Sigmoid colon (tissue), 7 donors: ENCODE measurements around the gene SEPTIN11. TPM values are rescaled to one million over a fixed set of nuclear protein-coding genes. Genes with fewer than 3 reads are reported as not detected.
A peak's percentile ranks its signal among the peaks of the same experiment; 100 is the strongest.

Source experiments
- DNase-seq: peaks from one replicate; pipeline ENCODE4 v3.0.0-alpha.2; 2019
- H3K27ac ChIP-seq, 4 donors: fragments of 200-600 bp; sonication (generic); one replicate each; pipeline ENCODE4 v1.5.1; 2016 to 2019; ENCODE audit warnings: mild to moderate bottlenecking in 1 of 4
- H3K27me3 ChIP-seq, 3 donors: fragments of 200-600 bp; sonication (generic); one replicate each; pipeline ENCODE4 v1.5.1; 2019; ENCODE audit warnings: mild to moderate bottlenecking in 1 of 3
- H3K36me3 ChIP-seq, 4 donors: fragments of 200-600 bp; sonication (generic); one replicate each; pipeline ENCODE4 v1.5.1; 2016 to 2019
- H3K4me1 ChIP-seq, 4 donors: fragments of 200-600 bp; sonication (generic); one replicate each; pipeline ENCODE4 v1.5.1; 2017 to 2019
- H3K4me3 ChIP-seq, 4 donors: fragments of 200-600 bp; sonication (generic); one replicate each; pipeline ENCODE4 v1.5.1; 2017 to 2019; ENCODE audit warnings: mild to moderate bottlenecking in 2 of 4, moderate library complexity in 1 of 4
- H3K9me3 ChIP-seq, 4 donors: fragments of 200-600 bp in 3 of 4; sonication (generic) in 3 of 4; one replicate each; pipeline versions ENCODE4 v1.5.1 to v1.6.1; 2013 to 2019
- CTCF ChIP-seq, 4 experiments: fragments of 450-650 bp in 3 of 4; fragments of 200-600 bp in 1 of 4; IDR thresholded peaks; one replicate each; pipeline ENCODE4 v1.5.1; 2016 to 2019; ENCODE audit warnings: antibody characterized with exemption in 4 of 4, mild to moderate bottlenecking in 3 of 4, moderate library complexity in 2 of 4
- EP300 ChIP-seq, 4 donors: sonication (generic); formaldehyde crosslinking; IDR thresholded peaks; one replicate each; pipeline ENCODE4 v1.6.1; 2017; ENCODE audit warnings: antibody characterized with exemption in 4 of 4
- POLR2A ChIP-seq, 2 donors: fragments of 450-650 bp; IDR thresholded peaks; one replicate each; pipeline ENCODE4 v1.6.1; 2016; ENCODE audit warnings: antibody characterized with exemption in 2 of 2, mild to moderate bottlenecking in 2 of 2, moderate library complexity in 2 of 2
- POLR2AphosphoS5 ChIP-seq, 4 donors: sonication (generic); formaldehyde crosslinking; IDR thresholded peaks; one replicate each; pipeline ENCODE4 v1.6.1; 2017; ENCODE audit warnings: antibody characterized with exemption in 4 of 4
- WGBS, 2 donors: extraction: QIAGEN DNeasy Blood & Tissue Kit; methylation state at CpG; one replicate each; pipeline ENCODE4 v1.1.7; 2013; 5-methylcytosine and 5-hydroxymethylcytosine counted together
- intact Hi-C: fragments of 100-400 bp; cut with DNase I; formaldehyde crosslinking; loops from one replicate; pipeline ENCODE4 v1.15.1; 2023
- polyA plus RNA-seq, 3 donors: library from polyadenylated mRNA; stranded (reverse); fragments of 200-250 nt; gene quantifications; one replicate each; pipeline ENCODE4 v1.2.3, GENCODE V29; 2013
- total RNA-seq, 4 donors: library from RNA; depleted of rRNA; stranded (reverse); fragments of >200 nt; gene quantifications; one replicate each; pipeline ENCODE4 v1.1.0, GENCODE V29; 2016
- donor health status: healthy with polysubstance abuse.
- donor health status: Bipolar disorder and iron deficiency.
- donor health status: healthy.

Gene SEPTIN11
- total and polyA plus RNA-seq, 7 donors: 36.4 to 143 (median 46.2) TPM

GRCh38 chr4:76981644-76982043, 32.1 kb downstream of the SEPTIN11 start:
- H3K4me3 ChIP-seq: no peak overlapping the region
- H3K9me3 ChIP-seq: no peaks in the 10 kb centered on the region
- peaks cover 0 to 27% (median 17%) of the 10 kb centered on the region in 4 donors for H3K4me1 ChIP-seq
- no peaks in the 10 kb centered on the region for H3K36me3 ChIP-seq
- 74 to 84% methylated on average over 3 of the region's 3 CpGs for WGBS, 2 donors
- no peak overlapping the region for H3K27ac ChIP-seq
- intact Hi-C loops: no loop called here
- no peak for DNase-seq
- TF ChIP-seq POLR2A (IDR thresholded peaks at IDR 0.05) (no peak), CTCF (IDR thresholded peaks at IDR 0.05) (no peak), EP300 (IDR thresholded peaks at IDR 0.05) (no peak), POLR2AphosphoS5 (IDR thresholded peaks at IDR 0.05) (no peak)
- no peaks in the 10 kb centered on the region for H3K27me3 ChIP-seq

GRCh38 chr4:76982638-76983584, 33.4 kb downstream of the SEPTIN11 start:
- Histone ChIP-seq H3K36me3 (no peaks in the 10 kb centered on the region), H3K4me3 (no peak overlapping the region), H3K4me1 (peaks cover 0 to 27% (median 17%) of the 10 kb centered on the region in 4 donors), H3K27ac (peak overlapping the region in 3 of 4 donors; percentile 64 to 72 (median 70)), H3K27me3 (no peaks in the 10 kb centered on the region), H3K9me3 (no peaks in the 10 kb centered on the region)
- intact Hi-C loops: no loop called here
- TF ChIP-seq CTCF (IDR thresholded peaks at IDR 0.05) (no peak), POLR2A (IDR thresholded peaks at IDR 0.05) (no peak), EP300 (IDR thresholded peaks at IDR 0.05) (no peak), POLR2AphosphoS5 (IDR thresholded peaks at IDR 0.05) (no peak)
- no peak for DNase-seq
- WGBS, 2 donors: 80 to 84% methylated on average over 7 of the region's 7 CpGs

GRCh38 chr4:76984127-76984526, 34.6 kb downstream of the SEPTIN11 start:
- H3K9me3 ChIP-seq: no peaks in the 10 kb centered on the region
- intact Hi-C loops: no loop called here
- H3K4me3 ChIP-seq: no peak overlapping the region
- H3K27ac ChIP-seq: peak overlapping the region; percentile 40 to 72 (median 67)
- H3K4me1 ChIP-seq: peaks cover 0 to 27% (median 17%) of the 10 kb centered on the region in 4 donors
- 36 to 82% methylated on average over 3 of the region's 3 CpGs for WGBS, 2 donors
- TF ChIP-seq POLR2A (IDR thresholded peaks at IDR 0.05) (no peak), EP300 (IDR thresholded peaks at IDR 0.05) (peak in 1 of 4 donors; percentile 35), POLR2AphosphoS5 (IDR thresholded peaks at IDR 0.05) (peak in 3 of 4 donors; percentile 14 to 45 (median 15))
- no peaks in the 10 kb centered on the region for H3K36me3 ChIP-seq
- H3K27me3 ChIP-seq: no peaks in the 10 kb centered on the region
- DNase-seq: peak; percentile 77

- no peak for TF ChIP-seq POLR2A (IDR thresholded peaks at IDR 0.05)
- TF ChIP-seq CTCF (IDR thresholded peaks at IDR 0.05): no peak
- peak; percentile 63 to 82 (median 73) for TF ChIP-seq POLR2AphosphoS5 (IDR thresholded peaks at IDR 0.05)
- TF ChIP-seq EP300 (IDR thresholded peaks at IDR 0.05): peak in 2 of 4 donors; percentile 16 to 29
- no peak overlapping the region for H3K4me3 ChIP-seq
- peak overlapping the region; percentile 40 to 72 (median 67) for H3K27ac ChIP-seq
- H3K27me3 ChIP-seq: no peaks in the 10 kb centered on the region
- H3K4me1 ChIP-seq: peaks cover 0 to 27% (median 17%) of the 10 kb centered on the region in 4 donors
- H3K9me3 ChIP-seq: no peaks in the 10 kb centered on the region
- peak; percentile 92 for DNase-seq
- H3K36me3 ChIP-seq: no peaks in the 10 kb centered on the region
- WGBS, 2 donors: 71 to 79% methylated on average over 7 of the region's 7 CpGs
- intact Hi-C loops: no loop called here
These were observed 35.2 kb downstream of the SEPTIN11 start for GRCh38 chr4:76984788-76985211.

- peak; percentile 80 for DNase-seq
- WGBS, 2 donors: 73 to 84% methylated on average over 5 of the region's 5 CpGs
- H3K9me3 ChIP-seq: no peaks in the 10 kb centered on the region
- H3K36me3 ChIP-seq: no peaks in the 10 kb centered on the region
- intact Hi-C loops: no loop called here
- H3K4me1 ChIP-seq: peaks cover 0 to 27% (median 17%) of the 10 kb centered on the region in 4 donors
- H3K27ac ChIP-seq: peak overlapping the region; percentile 37 to 72 (median 67)
- H3K4me3 ChIP-seq: no peak overlapping the region
- H3K27me3 ChIP-seq: no peaks in the 10 kb centered on the region
- peak in 3 of 4 donors; percentile 8 to 44 (median 14) for TF ChIP-seq POLR2AphosphoS5 (IDR thresholded peaks at IDR 0.05)
- no peak for TF ChIP-seq CTCF (IDR thresholded peaks at IDR 0.05)
These were observed 37.6 kb downstream of the SEPTIN11 start for GRCh38 chr4:76987153-76987591.
